KG1 (cell line): ENCODE results near the gene CX3CR1.
A peak's percentile ranks its signal among the peaks of the same experiment; 100 is the strongest.

ENCODE experiments used
- DNase-seq: peaks from one replicate; lab custom pipeline; 2025; lab: John Stamatoyannopoulos, UW

CX3CR1 gene

DNA sequence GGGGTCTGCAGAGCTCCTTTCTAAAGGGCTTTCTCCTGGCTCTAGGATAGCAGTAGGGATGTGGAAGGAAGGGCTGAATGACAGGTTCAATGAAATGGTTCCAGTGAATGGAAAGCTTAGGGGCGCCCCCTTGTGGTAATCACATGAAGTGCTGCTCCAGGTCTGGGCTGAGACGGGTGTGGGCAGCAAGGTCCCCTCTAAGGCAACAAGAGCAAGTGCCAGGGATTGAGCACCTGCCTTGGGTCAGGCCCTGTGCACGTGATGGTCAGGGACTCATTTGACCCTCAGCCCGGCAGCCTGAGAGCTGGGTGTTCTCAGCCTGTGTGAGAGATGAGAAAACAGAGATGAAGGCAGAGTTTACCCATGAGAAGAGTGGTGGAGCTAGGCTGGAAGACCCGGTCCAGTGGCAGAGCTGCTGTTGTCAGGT is 12.1 kb upstream of the CX3CR1 start:
- DNase-seq: peak; percentile 61

DNA sequence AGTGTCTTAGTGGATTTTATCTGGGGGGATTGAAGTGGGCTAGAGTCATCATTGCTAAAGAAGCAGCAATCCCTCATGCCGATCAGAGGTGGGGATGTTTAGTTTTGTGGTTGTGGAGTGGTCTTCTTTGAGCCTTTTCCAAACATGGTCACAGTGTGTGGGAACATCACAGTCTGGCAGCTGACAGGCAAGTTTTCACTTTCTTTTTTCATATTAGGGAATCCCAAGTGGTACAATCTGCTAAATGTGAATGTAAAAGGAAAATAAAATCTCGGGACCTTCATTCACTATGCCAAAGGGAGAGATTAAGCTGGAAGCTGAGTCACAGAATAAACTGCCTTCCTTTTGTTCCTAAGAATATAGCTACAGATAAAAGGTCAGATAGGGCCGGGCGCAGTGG is 10.4 kb upstream of the CX3CR1 start:
- DNase-seq: no peak

DNA sequence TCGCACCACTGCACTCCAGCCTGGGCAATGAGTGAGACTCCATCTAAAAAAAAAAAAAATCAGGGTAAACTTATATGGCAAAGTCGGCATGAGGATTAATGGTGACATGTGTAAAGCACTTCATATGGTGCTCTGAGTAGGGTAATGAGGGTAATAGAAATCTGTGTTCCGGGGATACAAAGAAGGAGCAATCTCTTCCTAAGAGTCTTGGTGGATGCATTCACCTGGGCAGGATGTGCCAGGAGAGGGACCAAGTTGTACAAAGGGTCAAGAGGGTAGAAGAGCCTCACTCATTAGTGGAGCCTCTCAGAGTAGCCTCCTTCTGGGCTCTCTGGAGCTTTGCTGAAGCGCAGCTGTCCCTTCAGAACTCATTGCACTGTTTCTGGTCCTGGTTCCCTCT is 9.3 kb upstream of the CX3CR1 start:
- DNase-seq: no peak

GRCh38 chr3:39288300-39288808 is 8.5 kb upstream of the CX3CR1 start:
- peak; percentile 40 for DNase-seq

DNA sequence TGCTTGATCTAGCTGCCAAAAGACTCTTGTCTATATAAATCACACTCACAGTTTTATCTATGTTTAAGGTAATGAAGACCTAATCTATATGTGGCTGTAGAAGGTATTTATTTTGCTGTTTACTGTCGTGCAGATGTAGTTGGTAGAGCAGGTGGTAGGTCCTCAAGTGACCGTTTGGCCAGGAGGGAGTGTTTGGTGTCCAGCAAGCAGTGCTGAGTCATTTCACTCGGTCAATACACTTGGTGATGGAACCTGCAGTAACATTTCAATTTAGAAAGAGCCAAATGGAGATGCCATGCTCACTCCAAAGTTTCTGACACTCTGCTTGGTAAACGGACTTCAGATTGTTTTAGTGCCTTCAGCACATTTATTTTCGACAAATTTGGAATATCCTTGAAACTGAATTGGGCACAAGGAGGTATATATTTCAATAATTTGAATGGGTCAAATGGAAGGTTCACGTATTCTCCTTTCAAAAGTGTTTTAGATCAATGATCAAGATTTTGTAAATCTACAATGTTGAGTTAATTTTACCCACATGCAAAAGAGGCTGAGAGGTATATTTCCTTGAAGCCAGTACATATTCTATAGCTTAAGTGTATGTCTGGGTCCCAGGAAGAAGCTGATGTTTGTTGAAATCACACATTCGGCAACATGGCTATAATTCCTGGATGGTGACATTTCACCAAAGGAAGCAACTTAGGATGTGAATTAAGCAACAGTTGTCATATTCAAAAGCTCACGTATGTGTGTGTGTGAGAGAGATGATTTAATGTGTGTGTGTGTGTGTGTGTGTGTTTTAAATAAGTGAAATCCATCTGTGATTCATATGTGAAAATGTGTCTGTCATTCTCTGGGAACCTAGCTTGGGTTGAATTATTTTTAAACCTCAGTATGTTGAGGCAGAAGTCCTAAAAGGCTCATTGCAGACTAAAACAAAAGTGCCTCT is 7.7 kb upstream of the CX3CR1 start:
- no peak for DNase-seq

DNA sequence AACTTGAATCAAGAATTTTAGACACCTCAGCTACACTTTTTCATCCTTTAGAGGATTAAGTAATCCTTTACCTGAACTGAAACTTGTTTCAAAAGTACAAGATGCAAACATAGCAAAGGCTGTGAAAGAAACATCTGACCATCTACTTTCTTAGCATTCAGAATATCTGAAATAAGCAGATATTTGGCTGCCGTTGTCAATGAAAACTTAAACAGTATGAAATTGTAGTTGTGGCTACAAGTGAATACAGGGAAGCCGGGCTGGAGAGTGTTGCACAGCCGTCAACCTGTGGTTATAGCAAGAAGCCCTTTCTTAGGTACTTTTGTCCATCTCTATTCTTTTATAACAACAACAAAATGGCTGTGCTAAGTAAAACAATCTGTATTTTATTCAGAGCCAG is 6.9 kb upstream of the CX3CR1 start:
- DNase-seq: no peak

- no peak for DNase-seq
Measured at GRCh38 chr3:39285332-39285731, 5.5 kb upstream of the CX3CR1 start.

DNA sequence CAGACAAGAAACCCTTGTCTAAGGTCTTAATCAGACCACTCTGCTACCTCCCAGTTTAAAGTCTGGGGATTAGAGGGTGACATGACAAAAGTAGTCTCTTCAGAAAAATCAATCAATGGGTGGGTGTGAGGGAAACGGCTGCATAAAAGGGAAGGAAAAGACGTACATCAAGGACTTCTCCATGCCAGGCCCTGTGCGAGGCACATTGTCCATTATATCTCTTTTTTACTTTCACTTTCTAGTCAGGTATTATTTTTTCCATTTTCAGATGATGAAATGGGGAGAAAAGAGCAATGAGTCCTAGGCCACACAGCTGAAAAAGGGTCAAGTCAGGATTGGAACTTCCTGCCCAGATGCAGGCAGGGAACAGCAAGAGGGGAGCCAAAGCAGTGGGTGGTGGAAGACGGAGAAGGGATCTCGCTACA is 4.6 kb upstream of the CX3CR1 start:
- DNase-seq: no peak

- DNase-seq: no peak
Measured at GRCh38 chr3:39282057-39282456, 2.2 kb upstream of the CX3CR1 start.

DNA sequence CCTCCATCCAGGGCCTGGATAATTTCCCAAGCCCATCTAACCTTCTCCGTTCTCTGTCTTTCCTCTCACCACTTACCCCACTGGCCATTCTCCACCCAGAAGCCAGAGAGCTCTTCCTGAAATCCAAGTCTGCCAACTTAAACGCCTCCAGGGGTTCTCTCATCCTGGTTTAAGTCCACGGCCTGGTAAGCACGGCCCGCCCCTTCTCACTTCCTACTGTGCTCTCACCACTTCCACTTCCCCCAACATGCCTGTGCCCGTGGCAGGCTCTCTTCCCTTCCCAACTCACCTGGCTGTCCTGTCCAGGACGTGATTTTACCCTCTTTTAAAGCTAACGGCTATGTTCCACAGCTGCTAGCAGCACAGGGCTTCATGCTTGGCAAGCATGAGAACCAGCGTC is 1.7 kb upstream of the CX3CR1 start:
- DNase-seq: no peak

DNA sequence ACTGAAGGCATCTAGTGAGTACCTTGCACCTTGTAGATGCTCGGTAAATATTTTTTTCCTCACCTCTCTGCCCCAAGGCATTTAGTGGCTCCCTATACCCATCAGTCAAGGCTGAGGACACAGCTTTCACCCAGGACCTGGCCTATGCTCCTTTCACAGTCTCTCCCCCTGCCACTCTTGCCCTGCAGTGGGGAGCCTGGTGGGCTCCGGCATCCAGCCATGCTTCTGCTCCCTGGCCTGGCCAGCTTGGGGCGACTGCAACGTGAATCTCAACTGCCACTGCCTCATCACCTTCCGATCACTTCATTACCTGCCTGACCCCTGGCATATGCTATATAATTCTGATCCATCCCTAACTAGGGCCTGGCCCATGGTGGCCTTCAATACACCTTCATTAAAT is 735 bp upstream of the CX3CR1 start:
- no peak for DNase-seq

GRCh38 chr3:39278616-39278935 is 1.3 kb downstream of the CX3CR1 start:
- DNase-seq: no peak

GRCh38 chr3:39277893-39278615 is 1.8 kb downstream of the CX3CR1 start:
- no peak for DNase-seq

DNA sequence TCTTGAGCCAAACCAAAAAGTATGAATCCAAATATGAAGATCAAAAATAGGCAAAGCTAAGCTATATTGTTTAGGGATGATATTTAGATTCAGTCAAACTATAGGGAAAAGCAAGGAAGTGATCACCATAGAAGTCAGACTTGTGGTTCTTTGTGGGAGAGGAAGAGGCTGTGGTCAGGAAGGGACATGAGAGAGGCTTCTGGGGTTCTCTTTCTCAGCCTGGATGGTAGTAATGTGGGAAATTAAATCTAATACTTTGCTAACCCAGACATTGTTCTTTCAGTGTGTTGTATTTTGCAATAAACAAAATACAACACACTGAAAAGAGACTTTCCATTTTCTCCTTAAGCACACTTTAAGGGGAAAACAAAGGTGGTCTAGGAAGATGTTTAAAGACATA is 3.1 kb downstream of the CX3CR1 start:
- DNase-seq: no peak

GRCh38 chr3:39275963-39276593 is 3.8 kb downstream of the CX3CR1 start:
- DNase-seq: no peak

DNA sequence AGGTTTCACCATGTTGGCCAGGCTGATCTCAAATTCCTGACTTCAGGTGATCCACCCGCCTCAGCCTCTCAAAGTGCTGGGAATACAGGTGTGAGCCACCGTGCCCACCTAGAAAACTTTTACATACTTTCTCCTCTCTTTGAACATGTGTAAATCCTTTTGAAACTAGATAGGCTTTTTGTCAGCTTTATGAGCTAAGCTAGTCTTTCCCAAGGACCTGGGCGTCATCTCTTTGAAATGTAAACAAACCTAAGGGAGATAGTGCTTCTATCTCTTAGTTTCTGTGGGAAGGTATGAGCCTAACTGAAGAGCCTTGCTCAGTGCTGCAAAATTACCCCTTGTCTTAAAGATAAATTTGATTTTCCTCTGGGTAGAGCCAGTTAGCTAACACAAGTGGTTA is 4.8 kb downstream of the CX3CR1 start:
- DNase-seq: no peak

GRCh38 chr3:39273119-39273518 is 6.7 kb downstream of the CX3CR1 start:
- no peak for DNase-seq

- no peak for DNase-seq
Measured at GRCh38 chr3:39272191-39272590, 7.6 kb downstream of the CX3CR1 start.

GRCh38 chr3:39271363-39271914 is 8.4 kb downstream of the CX3CR1 start:
- DNase-seq: no peak

DNA sequence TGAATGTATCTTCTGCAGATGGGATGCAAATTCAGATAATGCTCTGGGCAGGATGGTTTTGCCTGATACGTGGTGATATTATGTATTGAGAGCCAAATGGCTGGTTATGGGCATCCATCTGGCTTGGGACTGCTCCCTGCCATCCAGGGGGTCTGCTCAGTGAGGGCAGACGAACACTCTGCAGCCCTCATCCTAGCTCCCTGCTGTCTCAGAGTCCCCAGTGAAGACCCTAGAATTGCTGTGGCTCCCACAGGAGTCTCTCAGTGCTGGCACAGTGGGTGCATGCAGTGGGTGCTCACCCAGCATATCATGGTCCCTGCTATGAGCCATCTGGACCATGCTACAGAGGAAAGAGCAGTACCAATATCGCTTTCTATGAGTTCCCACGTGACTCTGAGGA is 10.3 kb downstream of the CX3CR1 start:
- no peak for DNase-seq

GRCh38 chr3:39268549-39268900 is 11.3 kb downstream of the CX3CR1 start:
- no peak for DNase-seq
